ENCODE measurements around the gene CLCN5.

- no peak for TF ChIP-seq POLR2A (IDR thresholded peaks at IDR 0.05; ENCODE audit: low read depth, low read length)
- TF ChIP-seq MTA3 (IDR thresholded peaks at IDR 0.05; ENCODE audit: borderline replicate concordance, low read length) = no peak
These were observed 25.4 kb upstream of the CLCN5 start for GRCh38 chrX:49896951-49897350.
